Neural progenitor cell (in vitro differentiated cells): Measurements from ENCODE around the gene IGF1. TPM values are rescaled to one million over a fixed set of nuclear protein-coding genes. Genes with fewer than 3 reads are reported as not detected.

Experiments used
- DNase-seq: peaks from one replicate; pipeline ENCODE4 v3.0.0-alpha.2; 2016; ENCODE audit warnings: low spot score
- H2AFZ ChIP-seq: fragments of 200-600 bp; sonication (generic); replicated peaks from 2 replicates; pipeline ENCODE4 v1.6.1; 2016; ENCODE audit warnings: antibody characterized with exemption
- H3F3A ChIP-seq: fragments of 200-600 bp; sonication (generic); 2 replicates; pipeline ENCODE4 v1.6.1; 2016; ENCODE audit warnings: antibody characterized with exemption, low read depth
- H3K27ac ChIP-seq: fragments of 200-600 bp; sonication (generic); 2 replicates; pipeline ENCODE4 v1.5.1; 2016; ENCODE audit warnings: mild to moderate bottlenecking
- H3K27me3 ChIP-seq: fragments of 200-600 bp; sonication (generic); 2 replicates; pipeline ENCODE4 v1.6.1; 2016; ENCODE audit warnings: mild to moderate bottlenecking, moderate library complexity
- H3K36me3 ChIP-seq: fragments of 200-600 bp; sonication (generic); 2 replicates; pipeline ENCODE4 v1.5.1; 2016
- H3K4me1 ChIP-seq: fragments of 200-600 bp; sonication (generic); 2 replicates; pipeline ENCODE4 v1.6.1; 2016; ENCODE audit warnings: mixed run types
- H3K4me2 ChIP-seq: fragments of 200-600 bp; sonication (generic); 2 replicates; pipeline ENCODE4 v1.6.1; 2016
- H3K4me3 ChIP-seq: fragments of 200-600 bp; sonication (generic); 2 replicates; pipeline ENCODE4 v1.5.1; 2016
- H3K79me2 ChIP-seq: fragments of 200-600 bp; sonication (generic); 2 replicates; pipeline ENCODE4 v1.6.1; 2016; ENCODE audit warnings: low read depth
- H3K9ac ChIP-seq: fragments of 200-600 bp; sonication (generic); 2 replicates; pipeline ENCODE4 v1.6.1; 2016
- H3K9me3 ChIP-seq: fragments of 200-600 bp; sonication (generic); 2 replicates; pipeline ENCODE4 v1.5.1; 2016; ENCODE audit warnings: low read depth
- H4K20me1 ChIP-seq: fragments of 200-600 bp; sonication (generic); 2 replicates; pipeline ENCODE4 v1.6.1; 2016; ENCODE audit warnings: low read depth
- H3K27ac Mint-ChIP-seq: 3 replicates; pipeline ENCODE4 v1.8.0; 2021; ENCODE audit warnings: mixed read lengths
- H3K27me3 Mint-ChIP-seq: 2 replicates; pipeline ENCODE4 v1.8.0; 2022; ENCODE audit warnings: low read depth, mild to moderate bottlenecking, inconsistent platforms, moderate library complexity, mixed read lengths; ENCODE audit not compliant: insufficient read depth
- H3K36me3 Mint-ChIP-seq: 3 replicates; pipeline ENCODE4 v1.8.0; 2021; ENCODE audit warnings: mixed read lengths
- H3K4me1 Mint-ChIP-seq: 3 replicates; pipeline ENCODE4 v1.8.0; 2021; ENCODE audit warnings: mixed read lengths
- H3K4me3 Mint-ChIP-seq: 3 replicates; pipeline ENCODE4 v1.8.0; 2021; ENCODE audit warnings: mild to moderate bottlenecking, moderate library complexity, mixed read lengths
- H3K9me3 Mint-ChIP-seq: 3 replicates; pipeline ENCODE4 v1.8.0; 2020; ENCODE audit warnings: mixed read lengths
- EZH2 ChIP-seq: fragments of 200-600 bp; sonication (generic); IDR thresholded peaks from 2 replicates; pipeline ENCODE4 v1.6.1; 2017; ENCODE audit warnings: antibody characterized with exemption, mild to moderate bottlenecking, moderate library complexity
- EZH2phosphoT487 ChIP-seq: fragments of 200-600 bp; sonication (generic); IDR thresholded peaks from 2 replicates; pipeline ENCODE4 v1.6.1; 2017; ENCODE audit warnings: antibody characterized with exemption
- total RNA-seq: library from RNA; depleted of rRNA; stranded (reverse); fragments of >200 nt; gene quantifications from 2 replicates; pipeline ENCODE4 v1.2.3, GENCODE V29; 2015; ENCODE audit warnings: low replicate concordance
- TF ChIP-seq, protein P1 (sequence below): fragments of 200-600 bp; sonication (generic); IDR thresholded peaks from 2 replicates; pipeline ENCODE4 v1.5.1; 2017; ENCODE audit warnings: antibody characterized with exemption, mild to moderate bottlenecking

IGF1 gene
- total RNA-seq, 1 donor from 2014 or later: not detected

DNA sequence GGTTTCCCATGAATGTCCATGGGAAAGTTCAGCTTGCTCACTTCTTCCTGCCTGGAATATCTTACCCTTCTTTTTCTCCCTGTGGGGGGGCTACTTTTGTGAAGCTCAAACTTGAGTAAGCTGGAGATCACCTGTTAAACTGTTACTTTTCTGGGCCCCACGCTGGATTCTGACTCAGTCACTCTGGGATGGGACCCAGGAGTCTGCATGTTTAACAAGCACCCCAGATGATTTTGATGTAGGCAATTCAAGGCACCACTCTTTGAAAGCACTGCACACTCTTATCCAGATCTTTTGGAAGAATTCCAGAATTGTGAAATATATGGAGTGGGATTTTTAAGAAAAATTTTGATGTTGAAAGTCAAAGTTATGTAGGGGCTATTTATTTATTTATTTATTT lies 46.3 kb upstream of the IGF1 start:
- no peak overlapping the region for H3K4me3 ChIP-seq
- H3K9me3 Mint-ChIP-seq: no peaks in the 10 kb centered on the region
- no peak for DNase-seq
- H3K79me2 ChIP-seq: no peaks in the 10 kb centered on the region
- H3K27ac Mint-ChIP-seq: no peak overlapping the region
- H3K4me2 ChIP-seq: no peak overlapping the region
- no peaks in the 10 kb centered on the region for H3K4me1 ChIP-seq
- H3K9ac ChIP-seq: no peak overlapping the region
- no peaks in the 10 kb centered on the region for H3K36me3 ChIP-seq
- H3K27me3 Mint-ChIP-seq: peaks cover 2% of the 10 kb centered on the region
- H2AFZ ChIP-seq: no peak overlapping the region
- H3K4me1 Mint-ChIP-seq: no peaks in the 10 kb centered on the region
- no peaks in the 10 kb centered on the region for H4K20me1 ChIP-seq
- no peaks in the 10 kb centered on the region for H3K9me3 ChIP-seq
- no peak overlapping the region for H3K27ac ChIP-seq
- H3K36me3 Mint-ChIP-seq: no peaks in the 10 kb centered on the region
- no peaks in the 10 kb centered on the region for H3K27me3 ChIP-seq
- H3F3A ChIP-seq: no peaks in the 10 kb centered on the region
- H3K4me3 Mint-ChIP-seq: no peak overlapping the region
- TF ChIP-seq, protein P1, sequence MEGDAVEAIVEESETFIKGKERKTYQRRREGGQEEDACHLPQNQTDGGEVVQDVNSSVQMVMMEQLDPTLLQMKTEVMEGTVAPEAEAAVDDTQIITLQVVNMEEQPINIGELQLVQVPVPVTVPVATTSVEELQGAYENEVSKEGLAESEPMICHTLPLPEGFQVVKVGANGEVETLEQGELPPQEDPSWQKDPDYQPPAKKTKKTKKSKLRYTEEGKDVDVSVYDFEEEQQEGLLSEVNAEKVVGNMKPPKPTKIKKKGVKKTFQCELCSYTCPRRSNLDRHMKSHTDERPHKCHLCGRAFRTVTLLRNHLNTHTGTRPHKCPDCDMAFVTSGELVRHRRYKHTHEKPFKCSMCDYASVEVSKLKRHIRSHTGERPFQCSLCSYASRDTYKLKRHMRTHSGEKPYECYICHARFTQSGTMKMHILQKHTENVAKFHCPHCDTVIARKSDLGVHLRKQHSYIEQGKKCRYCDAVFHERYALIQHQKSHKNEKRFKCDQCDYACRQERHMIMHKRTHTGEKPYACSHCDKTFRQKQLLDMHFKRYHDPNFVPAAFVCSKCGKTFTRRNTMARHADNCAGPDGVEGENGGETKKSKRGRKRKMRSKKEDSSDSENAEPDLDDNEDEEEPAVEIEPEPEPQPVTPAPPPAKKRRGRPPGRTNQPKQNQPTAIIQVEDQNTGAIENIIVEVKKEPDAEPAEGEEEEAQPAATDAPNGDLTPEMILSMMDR: no peak
- TF ChIP-seq EZH2phosphoT487: no peak
- TF ChIP-seq EZH2: no peak

DNA sequence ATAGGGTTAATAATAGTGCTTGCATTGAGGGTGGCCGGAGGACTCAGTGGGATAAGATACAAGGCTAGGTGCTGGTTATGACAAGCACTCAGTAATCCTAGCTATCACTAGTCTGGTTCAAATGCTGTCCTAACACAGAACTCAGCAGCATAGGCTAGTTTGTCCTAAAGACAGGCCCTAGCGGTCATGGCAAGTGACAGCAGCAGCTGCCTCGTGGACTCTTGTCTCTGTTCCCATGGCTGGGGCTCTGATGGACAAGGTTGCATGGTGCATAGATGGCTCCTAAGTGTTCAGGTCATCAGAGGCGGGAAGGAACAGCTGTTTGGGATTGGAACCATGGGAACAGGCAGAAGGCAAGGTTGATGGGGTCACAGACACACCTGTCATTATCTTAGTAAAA lies 42.4 kb upstream of the IGF1 start:
- H3F3A ChIP-seq: no peaks in the 10 kb centered on the region
- H3K27ac ChIP-seq: no peak overlapping the region
- Mint-ChIP-seq H3K27me3 (no peaks in the 10 kb centered on the region), H3K4me1 (peaks cover 1% of the 10 kb centered on the region), H3K36me3 (no peaks in the 10 kb centered on the region), H3K4me3 (no peak overlapping the region), H3K9me3 (no peaks in the 10 kb centered on the region), H3K27ac (no peak overlapping the region)
- H3K9me3 ChIP-seq: no peaks in the 10 kb centered on the region
- H4K20me1 ChIP-seq: no peaks in the 10 kb centered on the region
- TF ChIP-seq EZH2phosphoT487: no peak
- TF ChIP-seq, protein P1: no peak
- no peak for TF ChIP-seq EZH2
- no peak overlapping the region for H3K4me2 ChIP-seq
- H3K4me1 ChIP-seq: no peaks in the 10 kb centered on the region
- DNase-seq: no peak
- no peaks in the 10 kb centered on the region for H3K79me2 ChIP-seq
- no peak overlapping the region for H3K9ac ChIP-seq
- no peaks in the 10 kb centered on the region for H3K27me3 ChIP-seq
- no peaks in the 10 kb centered on the region for H3K36me3 ChIP-seq
- H2AFZ ChIP-seq: no peak overlapping the region
- H3K4me3 ChIP-seq: no peak overlapping the region

DNA sequence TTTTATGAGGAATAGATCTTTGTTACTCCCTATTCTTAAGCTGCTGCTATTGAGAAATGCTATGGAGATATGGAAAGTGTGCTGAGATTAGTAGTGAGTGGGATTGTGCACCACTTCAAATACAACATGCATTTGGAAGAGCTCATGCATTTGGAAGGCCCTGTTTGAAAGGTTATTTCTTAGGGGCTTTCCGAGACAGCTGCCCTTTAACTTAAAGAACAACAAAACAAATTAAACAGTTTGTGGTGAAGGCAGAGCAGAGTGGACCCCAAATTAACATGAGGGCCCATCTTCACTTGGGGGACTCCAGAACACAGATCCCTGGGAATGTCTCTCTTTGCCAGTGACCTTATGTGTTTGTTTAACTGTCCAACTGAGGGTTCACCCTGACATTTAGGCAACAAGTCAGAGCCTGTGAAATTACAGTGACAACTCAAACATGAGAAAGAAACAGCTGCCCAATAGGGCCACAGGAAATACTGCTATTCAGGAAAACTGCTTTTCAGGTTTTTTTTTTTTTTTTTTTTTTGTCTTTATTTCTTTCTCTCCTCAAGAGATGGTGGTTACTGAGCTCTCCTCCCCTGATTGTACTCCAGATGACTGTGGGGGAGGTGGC lies 41.4 kb upstream of the IGF1 start:
- H3K4me1 Mint-ChIP-seq: peaks cover 5% of the 10 kb centered on the region
- no peaks in the 10 kb centered on the region for H3K27me3 ChIP-seq
- H3K9me3 ChIP-seq: no peaks in the 10 kb centered on the region
- no peak for DNase-seq
- H3K4me3 ChIP-seq: no peak overlapping the region
- H2AFZ ChIP-seq: no peak overlapping the region
- no peaks in the 10 kb centered on the region for H3K4me1 ChIP-seq
- no peaks in the 10 kb centered on the region for H4K20me1 ChIP-seq
- TF ChIP-seq, protein P1: no peak
- TF ChIP-seq EZH2phosphoT487 (no peak), EZH2 (no peak)
- no peak overlapping the region for H3K27ac ChIP-seq
- H3K4me2 ChIP-seq: no peak overlapping the region
- H3K4me3 Mint-ChIP-seq: no peak overlapping the region
- H3K36me3 Mint-ChIP-seq: no peaks in the 10 kb centered on the region
- H3K9me3 Mint-ChIP-seq: no peaks in the 10 kb centered on the region
- H3K9ac ChIP-seq: no peak overlapping the region
- H3K27me3 Mint-ChIP-seq: no peaks in the 10 kb centered on the region
- no peaks in the 10 kb centered on the region for H3K36me3 ChIP-seq
- no peaks in the 10 kb centered on the region for H3F3A ChIP-seq
- H3K79me2 ChIP-seq: no peaks in the 10 kb centered on the region
- H3K27ac Mint-ChIP-seq: no peak overlapping the region
